EL (cell line): ENCODE measurements around the gene LRRC53.

Experiments used
- DNase-seq: peaks from one replicate; pipeline ENCODE4 v3.0.0-alpha.2; 2016

LRRC53 gene

GRCh38 chr1:74512170-74512915, at the start of gene LRRC53:
Gene LRRC53, minus strand, starts transcription at chr1:74512611. Its CDS starts 29,262 bp downstream, at chr1:74483349.
- no peak for DNase-seq

DNA sequence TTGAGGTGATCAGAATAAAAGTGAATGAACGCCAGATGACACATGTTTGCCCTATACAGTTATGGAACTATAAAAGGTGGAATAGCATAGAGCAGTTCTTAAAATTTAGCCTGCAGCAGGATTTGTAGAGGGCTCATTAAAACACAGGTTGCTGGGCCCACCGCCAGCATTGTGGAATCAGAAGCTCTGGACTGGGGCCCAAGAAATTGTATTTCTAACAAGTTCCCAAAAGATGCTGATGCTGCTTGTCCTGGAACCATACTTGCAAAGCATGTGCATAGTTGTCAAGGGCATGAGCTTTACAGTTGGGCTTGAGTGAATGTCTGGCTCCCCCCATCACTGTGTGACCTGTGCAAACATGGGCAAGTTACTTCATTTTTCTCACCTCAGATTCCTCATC, 37.5 kb upstream of the LRRC53 start:
- DNase-seq = no peak

- DNase-seq = no peak
Measured at GRCh38 chr1:74548961-74549750, 36.7 kb upstream of the LRRC53 start.

- DNase-seq = no peak
Measured at GRCh38 chr1:74545821-74546220, 33.4 kb upstream of the LRRC53 start.

- peak; percentile 39 for DNase-seq
Measured at GRCh38 chr1:74534241-74534640, 21.8 kb upstream of the LRRC53 start.

GRCh38 chr1:74531796-74532195, 19.4 kb upstream of the LRRC53 start:
- DNase-seq = no peak

- no peak for DNase-seq
Measured at GRCh38 chr1:74530892-74531291, 18.5 kb upstream of the LRRC53 start.

- no peak for DNase-seq
Measured at GRCh38 chr1:74528123-74528522, 15.7 kb upstream of the LRRC53 start.

DNA sequence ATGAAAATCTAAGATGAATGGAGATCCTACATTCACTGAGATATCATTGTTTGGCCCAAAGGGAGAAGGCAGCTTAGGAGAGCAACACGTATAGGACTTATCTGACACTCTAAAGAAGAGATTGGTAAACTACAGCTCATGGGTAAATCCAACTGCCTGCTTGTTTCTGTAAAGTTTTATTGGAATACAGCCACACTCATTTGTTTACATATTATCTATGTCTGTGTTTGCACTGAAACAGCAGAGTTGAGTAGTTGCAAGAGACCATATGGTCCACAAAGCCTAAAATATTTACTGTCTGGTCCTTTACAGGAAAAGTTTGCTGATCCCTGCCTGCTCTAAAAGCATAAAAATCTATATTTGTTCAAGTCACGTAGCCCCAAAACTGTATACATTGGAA, 14.3 kb upstream of the LRRC53 start:
- DNase-seq = no peak

DNA sequence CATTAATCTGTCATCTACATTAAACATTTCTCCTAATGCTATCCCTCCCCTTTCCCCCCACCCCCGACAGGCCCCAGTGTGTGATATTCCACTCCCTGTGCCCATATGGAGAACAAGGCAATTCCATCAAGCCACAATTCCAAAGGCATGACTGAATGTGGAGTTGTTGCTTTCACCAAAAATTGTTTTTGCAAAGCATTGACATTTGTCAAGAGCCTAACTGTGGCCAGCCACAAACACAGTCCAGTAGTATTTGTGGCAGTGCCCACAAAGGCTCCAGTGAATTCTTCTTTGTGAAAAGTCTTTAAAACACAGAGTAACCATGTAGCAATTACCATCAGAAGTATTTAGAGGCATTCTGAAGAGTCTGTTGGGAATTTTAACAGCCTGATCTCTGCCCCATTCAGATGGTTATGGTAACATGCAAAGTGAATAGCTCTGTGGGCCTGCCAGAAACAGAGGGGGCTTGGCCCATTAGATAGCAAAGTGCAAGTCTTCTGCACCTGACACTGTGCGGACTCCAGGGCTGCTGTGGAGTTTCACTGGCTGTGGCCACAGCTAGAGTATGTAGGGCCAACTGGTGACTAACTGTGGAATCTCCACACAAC, 11.6 kb upstream of the LRRC53 start:
- DNase-seq = no peak

DNA sequence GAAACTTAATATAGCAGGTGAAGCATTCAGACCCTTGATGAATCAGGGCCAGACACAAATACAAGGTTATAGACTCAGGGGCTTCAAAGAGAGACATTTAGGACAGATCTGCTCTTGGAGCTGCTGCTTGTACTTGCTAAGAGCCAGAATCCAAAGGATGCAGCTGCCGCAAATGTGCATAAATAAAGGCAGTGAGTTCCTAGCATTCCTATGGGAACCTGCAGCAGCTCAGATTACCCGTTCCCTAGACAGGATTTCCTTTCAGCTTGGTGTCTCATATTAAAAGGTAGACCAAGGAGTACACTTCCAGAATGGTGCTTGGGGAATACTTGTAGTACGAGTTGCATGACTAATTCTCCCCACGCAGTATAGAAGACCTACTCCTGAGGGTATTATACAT, 9.7 kb upstream of the LRRC53 start:
- no peak for DNase-seq

DNA sequence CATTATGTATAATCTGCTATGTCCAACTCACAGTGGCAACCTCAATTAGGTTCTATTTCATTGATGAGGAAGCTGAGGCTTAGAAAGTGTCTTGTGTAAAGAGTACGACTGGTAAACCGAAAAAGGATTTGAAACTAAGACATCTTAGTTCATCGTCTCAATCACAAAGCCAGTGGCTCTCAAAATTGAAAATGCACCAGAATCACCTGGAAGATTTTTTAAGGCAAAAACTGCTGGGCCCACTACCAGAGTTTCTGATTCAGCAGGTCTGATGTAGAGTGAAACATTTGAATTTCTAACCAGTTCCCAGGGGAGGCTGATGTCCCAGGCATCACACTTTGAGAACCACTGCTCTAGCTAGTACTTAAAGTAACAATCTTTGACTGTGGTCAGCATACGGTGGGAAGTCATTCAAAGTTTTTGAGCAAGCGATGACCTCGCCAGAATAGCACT, 5.2 kb upstream of the LRRC53 start:
- no peak for DNase-seq

DNA sequence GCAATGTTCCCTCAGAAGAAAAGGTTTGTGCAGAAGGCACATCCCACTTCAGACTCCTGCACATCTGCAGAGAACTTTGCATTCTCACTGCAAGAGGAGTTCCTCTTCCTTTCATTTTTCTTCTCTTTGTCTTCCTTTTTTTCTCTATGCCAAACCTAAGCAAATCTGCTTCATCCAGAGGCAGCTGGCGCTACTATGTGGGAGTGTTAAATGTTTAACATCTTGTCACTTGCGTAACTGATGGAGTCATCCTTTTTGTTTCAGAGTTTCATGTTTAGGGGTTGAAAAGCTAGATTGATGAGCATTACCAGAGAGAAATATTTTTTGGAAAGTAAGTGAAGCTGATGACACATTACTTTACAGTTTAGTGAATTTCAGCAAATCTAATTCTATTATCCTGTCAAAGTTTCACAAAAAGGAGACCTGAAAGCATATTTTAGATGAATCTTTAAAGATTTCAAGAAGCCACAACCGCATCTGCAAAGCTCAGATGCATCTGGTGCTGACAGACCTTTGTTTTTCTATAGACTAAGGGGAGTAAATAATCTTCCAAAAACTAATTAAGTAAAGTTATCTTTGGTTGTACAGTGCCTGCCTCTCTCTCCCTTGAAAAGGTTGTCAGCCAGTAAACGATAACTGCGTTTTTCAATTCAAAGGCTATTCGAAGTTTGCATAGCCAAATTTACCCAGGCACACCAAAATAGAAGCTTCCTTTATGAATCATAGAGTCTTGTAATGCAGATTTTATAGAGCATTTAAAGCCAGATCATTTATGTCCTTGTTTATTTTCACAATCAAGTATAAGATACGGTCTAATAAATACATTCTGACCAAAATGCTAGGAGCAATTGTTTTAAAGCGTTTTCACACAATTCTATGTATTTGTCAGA, 1.2 kb upstream of the LRRC53 start:
- no peak for DNase-seq

- no peak for DNase-seq
Measured at GRCh38 chr1:74508449-74508848, 4.0 kb downstream of the LRRC53 start.

DNA sequence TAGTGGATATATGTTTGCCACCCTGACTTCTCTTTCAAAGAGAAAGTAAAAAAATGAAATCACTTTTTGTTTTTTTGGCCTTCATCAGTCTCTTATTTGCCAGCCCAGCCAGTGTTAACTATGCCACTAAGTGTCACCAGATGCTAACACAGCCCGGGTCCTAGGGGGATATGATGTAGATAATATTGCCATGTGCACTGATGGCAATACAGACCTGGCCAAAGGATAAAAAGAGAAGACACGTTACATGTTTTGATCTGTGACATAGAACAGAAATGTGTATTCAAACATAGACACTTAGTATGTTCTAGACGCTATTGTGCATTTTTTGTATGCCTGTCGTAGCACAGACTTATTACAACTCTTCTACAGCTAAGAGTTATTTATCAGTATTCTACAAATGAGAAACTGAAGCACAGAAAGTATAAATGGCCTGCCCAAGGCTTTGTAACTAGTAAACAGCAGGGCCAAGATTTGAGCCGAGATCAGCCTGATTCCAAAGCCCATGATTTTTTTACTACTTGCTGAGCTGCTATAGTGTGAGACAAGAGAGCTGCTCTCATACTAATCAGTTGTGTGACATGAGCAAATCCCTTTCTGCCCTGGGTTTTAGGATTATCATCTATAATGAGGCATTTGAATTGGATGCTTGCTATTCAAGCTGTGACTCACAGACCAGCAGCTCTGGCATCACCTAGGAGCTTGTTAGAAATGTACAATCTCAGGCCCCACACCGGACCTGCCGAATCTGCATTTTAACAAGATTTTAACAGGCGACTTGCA, 6.3 kb downstream of the LRRC53 start:
- no peak for DNase-seq

- DNase-seq = no peak
Measured at GRCh38 chr1:74504933-74505512, 7.4 kb downstream of the LRRC53 start.

DNA sequence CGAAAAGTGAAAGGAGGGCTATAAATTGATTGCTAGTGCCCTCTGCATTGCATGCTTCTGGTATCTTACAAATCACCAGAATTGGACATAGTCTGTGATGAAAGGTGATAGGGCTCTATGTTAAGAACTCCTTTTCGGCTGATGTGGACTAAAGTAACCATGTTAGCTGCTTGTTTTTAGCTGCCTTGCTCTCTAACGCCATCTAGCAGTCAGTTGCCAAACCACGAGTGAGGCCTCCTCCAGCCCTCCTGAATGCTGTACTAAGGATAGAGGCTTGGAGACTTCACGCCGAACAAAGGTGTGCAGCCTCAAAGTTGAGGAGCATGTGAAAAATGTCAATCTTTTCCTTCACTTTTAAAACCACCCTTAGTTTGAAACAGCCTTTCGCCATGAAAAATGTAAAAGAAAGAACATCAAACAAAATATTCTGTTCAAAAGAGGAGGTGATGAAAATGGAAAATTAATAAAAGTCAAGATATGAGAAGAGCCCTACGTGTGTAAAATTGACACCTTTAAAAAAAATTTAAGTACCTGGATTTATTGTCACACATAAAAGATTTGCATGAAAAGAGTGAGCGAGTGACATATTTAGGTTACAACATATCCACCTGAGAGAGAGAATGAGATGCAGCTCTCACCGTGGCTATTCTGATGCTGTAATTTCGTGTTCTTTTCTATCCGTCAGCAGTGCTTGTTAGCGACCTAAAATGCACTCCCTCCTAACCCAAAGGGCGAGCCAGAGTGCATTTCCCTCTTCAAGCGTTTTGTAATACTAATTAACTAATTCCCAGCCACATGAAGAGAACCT, 8.1 kb downstream of the LRRC53 start:
- DNase-seq = peak; percentile 43

DNA sequence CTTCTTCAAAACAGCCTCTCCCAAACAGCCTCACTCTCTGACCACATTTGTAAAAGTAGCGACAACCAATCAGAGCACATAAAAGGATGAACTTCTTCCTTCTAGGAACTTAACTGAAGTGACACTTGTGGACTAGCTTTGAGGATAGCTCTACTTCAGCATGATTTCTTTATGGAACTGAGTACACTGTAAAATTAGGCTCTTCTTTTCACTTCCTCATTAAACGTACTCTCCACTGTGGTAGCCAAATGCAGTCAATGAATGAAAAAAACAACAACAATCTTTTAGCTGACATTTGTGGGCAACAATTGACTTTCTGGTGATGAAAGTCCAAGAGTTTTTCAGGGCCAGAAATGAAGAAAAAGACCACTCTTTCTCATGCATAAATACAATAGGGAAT, 9.6 kb downstream of the LRRC53 start:
- no peak for DNase-seq

DNA sequence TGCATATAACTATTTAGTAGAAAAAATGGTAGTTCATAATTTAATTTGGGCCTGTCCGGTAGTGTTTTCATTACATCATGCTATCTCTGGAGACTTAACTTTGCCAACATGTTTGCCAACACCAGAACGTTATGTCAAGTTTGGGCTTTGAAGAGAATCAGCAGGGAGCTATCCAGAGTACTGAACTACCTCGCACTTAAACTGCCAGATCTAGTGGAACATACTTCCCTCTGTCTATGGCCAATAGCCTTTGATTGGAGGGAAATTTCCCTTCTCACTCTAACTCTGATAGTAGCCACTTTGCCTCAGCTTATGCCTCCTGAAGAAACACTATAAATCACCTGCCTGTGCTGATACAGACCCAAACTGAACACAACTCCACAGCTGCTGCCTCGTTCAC, 10.0 kb downstream of the LRRC53 start:
- DNase-seq = peak; percentile 15

DNA sequence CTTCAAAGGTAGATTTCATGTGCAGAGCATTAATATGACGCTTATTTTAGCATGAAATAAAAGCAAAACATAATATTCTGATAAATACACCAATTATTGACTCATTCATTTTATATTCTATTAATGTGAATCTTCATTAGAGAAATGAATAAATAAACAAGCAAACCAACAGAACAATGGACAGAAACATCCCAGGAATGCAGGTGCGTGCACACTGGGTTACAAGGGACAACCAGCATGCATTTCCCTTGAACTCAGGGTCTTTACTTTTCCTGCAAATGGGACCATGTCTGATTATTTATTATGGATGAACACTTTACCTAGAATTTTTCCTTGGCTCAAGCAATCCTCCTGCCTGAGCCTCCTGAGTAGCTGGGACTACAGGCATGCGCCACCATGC, 13.5 kb downstream of the LRRC53 start:
- DNase-seq = no peak

GRCh38 chr1:74496669-74497068, 15.7 kb downstream of the LRRC53 start:
- DNase-seq = no peak
